Neural cell (in vitro differentiated cells): ENCODE measurements around the gene SH3BP4. TPM values are rescaled to one million over a fixed set of nuclear protein-coding genes. Genes with fewer than 3 reads are reported as not detected.

ENCODE experiments used
- H2AFZ ChIP-seq: fragments of 200-600, 300-800 bp; sonication (generic), shearing (Covaris generic); 2 replicates; pipeline ENCODE4 v1.6.0; 2014; ENCODE audit warnings: low read depth, mild to moderate bottlenecking, antibody characterized with exemption, low read length, moderate library complexity
- H3F3A ChIP-seq: fragments of 200-600 bp; shearing (Covaris generic); 2 replicates; pipeline ENCODE4 v1.6.1; 2016; ENCODE audit warnings: mild to moderate bottlenecking, moderate library complexity, mixed read lengths, antibody characterized with exemption, low read length; ENCODE audit not compliant: insufficient read depth, poor library complexity, severe bottlenecking
- H3K27ac ChIP-seq: fragments of 200-600, 300-800 bp; sonication (generic), shearing (Covaris generic); 2 replicates; pipeline ENCODE4 v1.5.1; 2014; ENCODE audit warnings: mild to moderate bottlenecking, low read length, moderate library complexity
- H3K27me3 ChIP-seq: fragments of 300-800, 200-600 bp; sonication (generic), shearing (Covaris generic); 2 replicates; pipeline ENCODE4 v1.6.0; 2014; ENCODE audit warnings: mild to moderate bottlenecking, low read depth, low read length, moderate library complexity; ENCODE audit not compliant: insufficient read depth
- H3K36me3 ChIP-seq: fragments of 300-800, 200-600 bp; sonication (generic), shearing (Covaris generic); 2 replicates; pipeline ENCODE4 v1.5.1; 2014; ENCODE audit warnings: mild to moderate bottlenecking, antibody characterized with exemption, low read length, moderate library complexity; ENCODE audit not compliant: insufficient read depth
- H3K4me2 ChIP-seq: fragments of 300-800, 200-600 bp; sonication (generic), shearing (Covaris generic); 2 replicates; pipeline ENCODE4 v1.6.0; 2014; ENCODE audit warnings: mild to moderate bottlenecking, low read length
- H3K4me3 ChIP-seq: fragments of 300-800, 200-600 bp; sonication (generic), shearing (Covaris generic); 2 replicates; pipeline ENCODE4 v1.5.1; 2014; ENCODE audit warnings: mild to moderate bottlenecking, low read length, moderate library complexity
- H3K79me2 ChIP-seq: fragments of 200-600 bp; shearing (Covaris generic); replicated peaks from 2 replicates; pipeline ENCODE4 v1.6.0; 2014; ENCODE audit warnings: mild to moderate bottlenecking, low read length, moderate library complexity; ENCODE audit not compliant: insufficient read depth
- H3K9ac ChIP-seq: fragments of 300-800, 200-600 bp; sonication (generic), shearing (Covaris generic); 2 replicates; pipeline ENCODE4 v1.6.1; 2016; ENCODE audit warnings: mild to moderate bottlenecking, low read length, mixed read lengths
- H3K9me2 ChIP-seq: fragments of 200-600 bp; shearing (Covaris generic); 2 replicates; pipeline ENCODE4 v1.6.1; 2016; ENCODE audit warnings: mild to moderate bottlenecking, low read length, mixed read lengths; ENCODE audit not compliant: insufficient read depth
- H3K9me3 ChIP-seq: fragments of 200-600, 300-800 bp; sonication (generic), shearing (Covaris generic); 2 replicates; pipeline ENCODE4 v1.6.1; 2016; ENCODE audit warnings: mild to moderate bottlenecking, mixed run types, low read length, moderate library complexity, mixed read lengths
- H4K20me1 ChIP-seq: fragments of 200-600 bp; shearing (Covaris generic); 2 replicates; pipeline ENCODE4 v1.6.1; 2016; ENCODE audit warnings: mild to moderate bottlenecking, mixed run types; ENCODE audit not compliant: insufficient read depth
- CTCF ChIP-seq: fragments of 450-650 bp; IDR thresholded peaks from 2 replicates; pipeline ENCODE4 v1.5.1; 2014; ENCODE audit warnings: antibody characterized with exemption, mild to moderate bottlenecking, moderate library complexity; ENCODE audit not compliant: poor library complexity, severe bottlenecking
- EP300 ChIP-seq: fragments of 450-650 bp; conservative IDR thresholded peaks from 2 replicates; pipeline ENCODE4 v1.6.1; 2014; ENCODE audit warnings: antibody characterized with exemption, mild to moderate bottlenecking, moderate library complexity; ENCODE audit not compliant: poor library complexity, severe bottlenecking
- EZH2 ChIP-seq: fragments of 200-600, 300-800 bp; shearing (Covaris generic), sonication (generic); IDR thresholded peaks from 2 replicates; pipeline ENCODE4 v1.6.1; 2014; ENCODE audit warnings: antibody characterized with exemption, low read length, borderline replicate concordance, mild to moderate bottlenecking; ENCODE audit not compliant: insufficient read depth, poor library complexity, severe bottlenecking
- MXI1 ChIP-seq: fragments of 450-650 bp; conservative IDR thresholded peaks from 2 replicates; pipeline ENCODE4 v1.6.1; 2014; ENCODE audit warnings: antibody characterized with exemption, mild to moderate bottlenecking; ENCODE audit not compliant: poor library complexity, severe bottlenecking
- POLR2AphosphoS5 ChIP-seq: IDR thresholded peaks from 2 replicates; pipeline ENCODE4 v1.6.1; 2012
- RAD21 ChIP-seq: fragments of 450-650 bp; conservative IDR thresholded peaks from 2 replicates; pipeline ENCODE4 v1.6.1; 2014; ENCODE audit warnings: antibody characterized with exemption, mild to moderate bottlenecking, moderate library complexity
- REST ChIP-seq: IDR thresholded peaks from 2 replicates; pipeline ENCODE4 v1.6.1; 2012; ENCODE audit warnings: borderline replicate concordance
- TAF1 ChIP-seq: IDR thresholded peaks from 2 replicates; pipeline ENCODE4 v1.6.1; 2012; ENCODE audit warnings: low read depth
- polyA plus RNA-seq: library from polyadenylated mRNA; depleted of rRNA; stranded (reverse); fragments of >200 nt; gene quantifications from 2 replicates; pipeline ENCODE4 v1.2.3, GENCODE V29; 2014

Gene SH3BP4
- polyA plus RNA-seq, 1 donor from 2014 or later: 3.3 TPM

- no peak overlapping the region for H3K27ac ChIP-seq
- peaks cover 51% of the 10 kb centered on the region for H3K79me2 ChIP-seq
- H3F3A ChIP-seq: no peaks in the 10 kb centered on the region
- H2AFZ ChIP-seq: no peak overlapping the region
- no peaks in the 10 kb centered on the region for H4K20me1 ChIP-seq
- H3K9me3 ChIP-seq: no peaks in the 10 kb centered on the region
- H3K9ac ChIP-seq: no peak overlapping the region
- H3K4me2 ChIP-seq: no peak overlapping the region
- no peak for TF ChIP-seq RAD21
- no peak for TF ChIP-seq EZH2
- TF ChIP-seq POLR2AphosphoS5: no peak
- TF ChIP-seq TAF1: no peak
- no peak for TF ChIP-seq EP300
- no peak for TF ChIP-seq REST
- no peak for TF ChIP-seq CTCF
- TF ChIP-seq MXI1: no peak
- no peaks in the 10 kb centered on the region for H3K9me2 ChIP-seq
- H3K27me3 ChIP-seq: no peaks in the 10 kb centered on the region
- no peak overlapping the region for H3K4me3 ChIP-seq
- no peaks in the 10 kb centered on the region for H3K36me3 ChIP-seq
Observed at GRCh38 chr2:234992196-234992595, 40.4 kb downstream of the SH3BP4 start.

- Histone ChIP-seq H3K27ac (no peak overlapping the region), H3K4me3 (no peak overlapping the region), H3K4me2 (no peak overlapping the region), H3K9me2 (no peaks in the 10 kb centered on the region), H4K20me1 (no peaks in the 10 kb centered on the region), H3K27me3 (no peaks in the 10 kb centered on the region), H2AFZ (no peak overlapping the region), H3K36me3 (no peaks in the 10 kb centered on the region), H3K9me3 (no peaks in the 10 kb centered on the region), H3F3A (no peaks in the 10 kb centered on the region), H3K79me2 (peaks cover 45% of the 10 kb centered on the region), H3K9ac (no peak overlapping the region)
- TF ChIP-seq EP300 (no peak), REST (no peak), RAD21 (no peak), CTCF (no peak), MXI1 (no peak), TAF1 (no peak)
Observed at GRCh38 chr2:234992624-234993349, 41.0 kb downstream of the SH3BP4 start.
